ENCODE measurements around the gene S100A4. TPM values are rescaled to one million over a fixed set of nuclear protein-coding genes. Genes with fewer than 3 reads are reported as not detected.
"Not testable (repeated sequence)": the region's sequence is repeated elsewhere in the genome, so short reads cannot be mapped to it uniquely, and the experiment has no call there.

The S100A4 gene
- 100 to 1,000 TPM in 2 of 4 donors, 10 to 100 TPM in 2; 58.6 to 205 (median 122) TPM for total RNA-seq

DNA sequence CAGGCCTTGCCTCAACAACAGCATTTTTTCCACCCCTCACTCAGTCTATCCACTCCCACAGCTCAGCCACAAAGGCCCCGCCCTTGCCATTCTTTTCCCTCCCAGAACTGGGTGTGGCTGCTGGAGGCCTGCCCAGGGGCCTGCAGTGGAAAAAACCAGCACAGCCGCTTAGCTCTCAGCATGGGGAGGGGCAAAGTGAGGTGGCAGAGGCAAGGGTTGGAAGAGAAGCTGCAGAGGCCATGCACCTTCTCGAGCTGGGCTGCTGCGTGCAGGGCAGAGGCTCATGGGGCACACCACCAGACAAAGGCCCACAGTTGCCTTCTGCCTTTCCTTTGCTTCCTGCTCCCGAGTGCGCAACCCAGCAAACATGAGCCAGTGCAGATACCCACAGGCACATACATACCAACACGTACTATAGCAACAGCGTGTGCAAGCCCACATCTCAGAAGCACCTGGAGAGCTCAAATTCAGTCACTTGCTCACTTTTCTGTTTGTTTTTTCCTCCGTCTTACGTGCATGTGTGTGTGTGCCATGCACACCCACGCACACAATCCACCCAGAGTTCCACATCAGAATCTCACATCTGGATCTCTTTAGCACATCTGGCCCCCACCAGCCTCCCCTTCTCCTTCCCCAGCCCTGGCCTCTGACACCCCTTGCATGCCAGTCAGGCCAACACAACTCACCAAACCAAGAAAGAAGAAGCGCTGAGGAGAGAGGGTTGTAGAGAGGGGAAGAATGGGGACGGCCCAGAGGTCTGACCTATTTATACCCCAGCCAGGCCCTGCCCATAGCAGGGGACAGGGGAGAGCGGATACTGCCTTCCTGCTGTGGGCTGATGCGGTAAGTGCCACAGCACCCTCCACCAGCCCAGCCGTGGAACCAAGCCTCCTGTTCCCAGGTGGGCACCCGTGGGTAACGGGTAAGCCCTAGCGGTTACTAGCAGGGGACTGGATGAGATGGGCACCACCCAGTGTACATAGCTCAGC, at the start of gene S100A4:
Gene S100A4, minus strand, starts transcription at position 740 of the 989 bp plus-strand sequence. CDS start 1,012 bp downstream, outside the sequence.
- WGBS, 2 donors, result 8 to 17% methylated on average over 9 to 11 of the region's 19 CpGs
- no peaks in the 10 kb centered on the region for H3K9me3 ChIP-seq
- peak; percentile 76 for DNase-seq
- peaks cover 0 to 8% (median 0%) of the 10 kb centered on the region in 3 donors for H3K36me3 ChIP-seq
- intact Hi-C loops (cut with DNase I), result no loop called here
- H3K4me3 ChIP-seq, result peak within 1 kb of the TSS; percentile 20 to 64 (median 48)
- H3K27me3 ChIP-seq, result no peaks in the 10 kb centered on the region
- TF ChIP-seq, protein P1, sequence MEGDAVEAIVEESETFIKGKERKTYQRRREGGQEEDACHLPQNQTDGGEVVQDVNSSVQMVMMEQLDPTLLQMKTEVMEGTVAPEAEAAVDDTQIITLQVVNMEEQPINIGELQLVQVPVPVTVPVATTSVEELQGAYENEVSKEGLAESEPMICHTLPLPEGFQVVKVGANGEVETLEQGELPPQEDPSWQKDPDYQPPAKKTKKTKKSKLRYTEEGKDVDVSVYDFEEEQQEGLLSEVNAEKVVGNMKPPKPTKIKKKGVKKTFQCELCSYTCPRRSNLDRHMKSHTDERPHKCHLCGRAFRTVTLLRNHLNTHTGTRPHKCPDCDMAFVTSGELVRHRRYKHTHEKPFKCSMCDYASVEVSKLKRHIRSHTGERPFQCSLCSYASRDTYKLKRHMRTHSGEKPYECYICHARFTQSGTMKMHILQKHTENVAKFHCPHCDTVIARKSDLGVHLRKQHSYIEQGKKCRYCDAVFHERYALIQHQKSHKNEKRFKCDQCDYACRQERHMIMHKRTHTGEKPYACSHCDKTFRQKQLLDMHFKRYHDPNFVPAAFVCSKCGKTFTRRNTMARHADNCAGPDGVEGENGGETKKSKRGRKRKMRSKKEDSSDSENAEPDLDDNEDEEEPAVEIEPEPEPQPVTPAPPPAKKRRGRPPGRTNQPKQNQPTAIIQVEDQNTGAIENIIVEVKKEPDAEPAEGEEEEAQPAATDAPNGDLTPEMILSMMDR (IDR thresholded peaks at IDR 0.05), result peak in 2 of 6 experiments; percentile 3 to 18
- peak in 3 of 4 donors; percentile 20 to 57 (median 57) for TF ChIP-seq POLR2A (IDR thresholded peaks at IDR 0.05)
- peak within 1 kb of the TSS; percentile 88 to 94 (median 92) for H3K27ac ChIP-seq
- peaks cover 96 to 100% (median 99%) of the 10 kb centered on the region in 3 donors for H3K4me1 ChIP-seq

DNA sequence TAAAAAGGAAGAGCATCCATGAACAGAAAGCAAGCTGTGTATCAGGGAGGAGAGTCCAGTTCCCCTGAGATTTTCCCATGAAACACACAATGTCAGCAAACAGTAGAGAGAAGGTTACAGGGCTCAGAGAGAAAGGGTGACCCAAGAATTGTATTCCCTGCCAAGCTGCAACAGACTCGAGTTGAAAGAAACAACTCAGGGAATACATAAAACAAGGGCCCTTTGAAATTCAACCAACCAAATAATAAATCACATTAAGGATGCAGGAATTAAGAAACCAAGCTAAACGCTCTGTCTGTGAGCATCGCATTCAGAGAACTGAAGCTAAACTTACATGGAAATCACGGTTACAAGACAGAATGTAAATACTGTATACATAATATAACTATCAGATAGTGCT, 47.1 kb upstream of the S100A4 start:
- intact Hi-C loops (cut with DNase I), result no loop called here
- Histone ChIP-seq H3K27me3 (no peaks in the 10 kb centered on the region), H3K4me1 (no peaks in the 10 kb centered on the region), H3K9me3 (no peaks in the 10 kb centered on the region), H3K27ac (no peak overlapping the region), H3K4me3 (no peak overlapping the region), H3K36me3 (no peaks in the 10 kb centered on the region)
- no peak for DNase-seq
- 63 to 64% methylated on average over 4 of the region's 4 CpGs for WGBS, 2 donors
- TF ChIP-seq POLR2A (IDR thresholded peaks at IDR 0.05), result no peak
- TF ChIP-seq, protein P1 (IDR thresholded peaks at IDR 0.05), result no peak

DNA sequence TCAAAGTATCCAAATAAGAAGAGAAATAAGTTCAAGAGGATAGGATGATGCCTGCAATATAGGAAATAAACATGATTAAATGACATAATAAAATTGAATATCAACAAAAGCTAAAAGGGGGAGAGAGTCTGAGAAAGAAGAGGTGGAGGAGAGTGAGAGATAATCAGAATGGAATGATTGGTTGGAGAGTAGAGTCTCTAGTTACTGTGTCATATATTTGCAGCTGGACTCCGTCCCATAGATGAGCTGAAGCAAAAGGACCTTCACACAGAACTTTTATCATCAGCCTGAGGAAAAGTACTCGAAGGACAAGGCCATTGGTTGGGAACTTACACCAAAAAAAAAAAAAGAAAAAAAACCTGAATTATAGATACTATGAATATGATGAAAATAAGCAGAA, 42.9 kb upstream of the S100A4 start:
- Histone ChIP-seq H3K4me3 (no peak overlapping the region), H3K27ac (no peak overlapping the region), H3K36me3 (no peaks in the 10 kb centered on the region), H3K9me3 (no peaks in the 10 kb centered on the region), H3K27me3 (no peaks in the 10 kb centered on the region), H3K4me1 (no peaks in the 10 kb centered on the region)
- no peak for DNase-seq
- no peak for TF ChIP-seq POLR2A (IDR thresholded peaks at IDR 0.05)
- TF ChIP-seq, protein P1 (IDR thresholded peaks at IDR 0.05), result no peak
- intact Hi-C loops (cut with DNase I), result no loop called here
- WGBS, 2 donors, result 74 to 93% methylated on average over 2 of the region's 2 CpGs

DNA sequence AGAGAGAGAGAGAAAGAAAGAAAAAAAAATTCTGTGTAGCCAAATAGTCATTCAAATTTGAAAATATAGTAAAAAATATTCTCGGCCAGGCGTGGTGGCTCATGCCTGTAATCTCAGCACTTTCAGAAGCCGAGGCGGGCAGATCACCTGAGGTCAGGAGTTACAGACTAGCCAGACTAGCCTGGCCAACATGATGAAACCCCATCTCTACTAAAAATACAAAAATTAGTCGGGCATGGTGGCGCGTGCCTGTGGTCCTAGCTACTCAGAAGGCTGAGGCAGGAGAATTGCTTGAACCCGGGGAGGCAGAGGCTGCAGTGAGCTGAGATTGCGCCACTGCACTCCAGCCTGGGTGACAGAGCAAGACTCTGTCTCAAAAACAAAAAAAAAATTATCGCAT, 42.4 kb upstream of the S100A4 start:
- H3K4me3 ChIP-seq; DNase-seq; H3K27me3 ChIP-seq; H3K9me3 ChIP-seq; H3K36me3 ChIP-seq; H3K4me1 ChIP-seq; intact Hi-C loops (cut with DNase I); H3K27ac ChIP-seq: not testable (repeated sequence)
- 85 to 87% methylated on average over 9 to 10 of the region's 10 CpGs for WGBS, 2 donors

DNA sequence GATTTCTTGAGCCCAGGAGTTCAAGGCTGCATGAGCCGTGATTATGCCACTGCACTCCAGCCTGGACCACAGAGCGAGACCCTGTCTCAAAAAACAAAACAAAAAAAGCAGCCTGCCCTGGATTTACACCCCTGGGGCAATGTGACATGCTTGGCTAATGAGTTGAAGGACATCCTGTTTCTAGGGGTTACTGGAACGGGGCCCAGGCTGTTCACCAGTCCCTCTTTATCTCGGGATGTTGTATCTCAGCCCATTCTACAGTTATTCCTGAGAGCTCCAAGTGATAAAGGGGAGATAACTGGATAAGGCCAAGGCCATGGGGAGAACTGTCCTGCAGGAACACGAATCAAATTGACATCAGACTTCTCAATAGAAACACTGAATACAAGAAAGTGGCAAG, 41.7 kb upstream of the S100A4 start:
- Histone ChIP-seq H3K4me1 (no peaks in the 10 kb centered on the region), H3K4me3 (no peak overlapping the region), H3K27ac (no peak overlapping the region), H3K27me3 (no peaks in the 10 kb centered on the region), H3K9me3 (no peaks in the 10 kb centered on the region), H3K36me3 (no peaks in the 10 kb centered on the region)
- WGBS, 2 donors, result 76 to 82% methylated on average over 5 of the region's 5 CpGs
- intact Hi-C loops (cut with DNase I), result no loop called here
- TF ChIP-seq, protein P1 (IDR thresholded peaks at IDR 0.05), result no peak
- TF ChIP-seq POLR2A (IDR thresholded peaks at IDR 0.05), result no peak
- DNase-seq, result no peak

All from esophagus squamous epithelium (tissue), 5 donors.